ENCODE measurements around the gene BCOR. TPM values are rescaled to one million over a fixed set of nuclear protein-coding genes. Genes with fewer than 3 reads are reported as not detected.

The BCOR gene
- total RNA-seq, 1 experiment from 2014 or later = 21.8 TPM

DNA sequence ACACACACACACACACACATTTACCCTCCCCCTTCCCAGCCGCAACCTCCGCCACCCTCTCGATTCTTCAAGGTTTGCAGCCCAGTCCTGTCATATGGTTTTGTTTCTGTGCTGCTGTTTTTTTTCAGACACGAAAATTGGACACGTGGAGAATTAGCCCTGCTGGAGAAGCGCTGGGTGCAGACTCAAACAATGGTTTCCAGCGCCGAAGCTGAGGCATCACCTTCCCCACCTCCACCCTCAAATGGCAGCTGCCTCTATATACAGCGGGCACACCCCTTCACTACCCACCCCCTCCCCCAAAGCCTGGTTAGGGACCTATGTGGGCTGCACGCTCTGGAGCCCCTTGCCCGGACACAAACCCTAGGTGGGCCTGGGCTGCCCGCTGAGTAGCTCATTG lies 87.9 kb downstream of the BCOR start:
- CTCF ChIA-PET = no interaction called here
- H3K27me3 ChIP-seq (ENCODE audit: low read length) = no peaks in the 10 kb centered on the region

DNA sequence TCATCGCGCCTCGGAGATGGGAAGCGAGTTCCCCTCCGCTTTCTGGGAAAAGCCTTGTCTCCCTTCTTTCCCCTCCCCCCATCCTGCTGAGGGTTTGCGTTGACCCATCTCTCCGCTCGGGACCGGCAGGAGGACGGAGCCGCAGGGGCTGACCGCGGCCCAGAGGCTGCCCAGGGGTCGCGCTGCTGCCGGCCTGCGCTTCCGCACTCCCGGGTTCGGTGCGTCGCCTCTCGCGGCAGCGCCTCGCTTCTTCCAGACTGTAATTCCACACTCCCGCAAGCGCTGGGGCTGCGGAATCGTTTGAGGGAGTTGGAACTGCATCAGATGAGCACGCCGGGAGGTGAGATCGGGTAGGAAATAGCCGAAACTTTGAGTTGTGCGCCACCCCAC lies 88.3 kb downstream of the BCOR start:
- no peak for DNase-seq
- H3K9me2 ChIP-seq (replicated peaks; ENCODE audit: low read length) = no peaks in the 10 kb centered on the region
- H3K4me3 ChIP-seq (ENCODE audit: low read length) = no peak overlapping the region
- ATAC-seq = no peak
- H3K36me3 ChIP-seq (ENCODE audit: low read depth, low read length) = no peaks in the 10 kb centered on the region
- no peak overlapping the region for H3K27ac ChIP-seq (ENCODE audit: low read length)
- BruUV-seq (replicated peaks) = no TSS peak
- peaks cover 24% of the 10 kb centered on the region for H3K4me1 ChIP-seq (ENCODE audit: insufficient read depth, low read length)
- H3K9me3 ChIP-seq (ENCODE audit: low read length) = no peaks in the 10 kb centered on the region
- intact Hi-C loops (cut with micrococcal nuclease) = no loop called here
- ChIA-PET CTCF (no interaction called here), POLR2A (ENCODE audit: unreplicated experiment) (no interaction called here)
- H3K27me3 ChIP-seq (ENCODE audit: low read length) = no peaks in the 10 kb centered on the region
- TF ChIP-seq, protein P1, sequence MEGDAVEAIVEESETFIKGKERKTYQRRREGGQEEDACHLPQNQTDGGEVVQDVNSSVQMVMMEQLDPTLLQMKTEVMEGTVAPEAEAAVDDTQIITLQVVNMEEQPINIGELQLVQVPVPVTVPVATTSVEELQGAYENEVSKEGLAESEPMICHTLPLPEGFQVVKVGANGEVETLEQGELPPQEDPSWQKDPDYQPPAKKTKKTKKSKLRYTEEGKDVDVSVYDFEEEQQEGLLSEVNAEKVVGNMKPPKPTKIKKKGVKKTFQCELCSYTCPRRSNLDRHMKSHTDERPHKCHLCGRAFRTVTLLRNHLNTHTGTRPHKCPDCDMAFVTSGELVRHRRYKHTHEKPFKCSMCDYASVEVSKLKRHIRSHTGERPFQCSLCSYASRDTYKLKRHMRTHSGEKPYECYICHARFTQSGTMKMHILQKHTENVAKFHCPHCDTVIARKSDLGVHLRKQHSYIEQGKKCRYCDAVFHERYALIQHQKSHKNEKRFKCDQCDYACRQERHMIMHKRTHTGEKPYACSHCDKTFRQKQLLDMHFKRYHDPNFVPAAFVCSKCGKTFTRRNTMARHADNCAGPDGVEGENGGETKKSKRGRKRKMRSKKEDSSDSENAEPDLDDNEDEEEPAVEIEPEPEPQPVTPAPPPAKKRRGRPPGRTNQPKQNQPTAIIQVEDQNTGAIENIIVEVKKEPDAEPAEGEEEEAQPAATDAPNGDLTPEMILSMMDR (conservative IDR thresholded peaks at IDR 0.05; ENCODE audit: low read depth, low read length) = no peak
- TF ChIP-seq EZH2 (IDR thresholded peaks at IDR 0.05; ENCODE audit: low read length, unreplicated experiment) (no peak), EZH2phosphoT487 (IDR thresholded peaks at IDR 0.05; ENCODE audit: borderline replicate concordance, low read length) (no peak)
- H2AFZ ChIP-seq (ENCODE audit: low read length) = no peak overlapping the region
- no peaks in the 10 kb centered on the region for H3F3A ChIP-seq (ENCODE audit: low read length, unreplicated experiment)
- no peaks in the 10 kb centered on the region for H3K79me2 ChIP-seq (ENCODE audit: low read length)
- H3K4me2 ChIP-seq (ENCODE audit: low read length) = no peak overlapping the region
- no peaks in the 10 kb centered on the region for H4K20me1 ChIP-seq (ENCODE audit: low read length)
- no peak overlapping the region for H3K9ac ChIP-seq (ENCODE audit: low read length)

More for the DNA sequence above, 87.9 kb downstream of the BCOR start:
- BruUV-seq (replicated peaks) = no TSS peak
- no peaks in the 10 kb centered on the region for H3K79me2 ChIP-seq (ENCODE audit: low read length)
- no peaks in the 10 kb centered on the region for H3K36me3 ChIP-seq (ENCODE audit: low read depth, low read length)
- no peak overlapping the region for H3K27ac ChIP-seq (ENCODE audit: low read length)
- no peaks in the 10 kb centered on the region for H3K9me2 ChIP-seq (replicated peaks; ENCODE audit: low read length)
- ATAC-seq (no peak), DNase-seq (no peak)
- intact Hi-C loops (cut with micrococcal nuclease) = loop anchor here (5.0 to 10.0 kb wide), 2 partner anchors 87 to 195 kb away; partner anchors contain the start of gene BCOR
- H3K4me3 ChIP-seq (ENCODE audit: low read length) = no peak overlapping the region
- no peaks in the 10 kb centered on the region for H4K20me1 ChIP-seq (ENCODE audit: low read length)
- TF ChIP-seq EZH2 (IDR thresholded peaks at IDR 0.05; ENCODE audit: low read length, unreplicated experiment) (no peak), EZH2phosphoT487 (IDR thresholded peaks at IDR 0.05; ENCODE audit: borderline replicate concordance, low read length) (no peak)
- TF ChIP-seq, protein P1 (conservative IDR thresholded peaks at IDR 0.05; ENCODE audit: low read depth, low read length) = no peak
- no peak overlapping the region for H2AFZ ChIP-seq (ENCODE audit: low read length)
- H3F3A ChIP-seq (ENCODE audit: low read length, unreplicated experiment) = no peaks in the 10 kb centered on the region
- H3K4me2 ChIP-seq (ENCODE audit: low read length) = no peak overlapping the region
- H3K9me3 ChIP-seq (ENCODE audit: low read length) = no peaks in the 10 kb centered on the region
- H3K9ac ChIP-seq (ENCODE audit: low read length) = no peak overlapping the region
- POLR2A ChIA-PET (ENCODE audit: unreplicated experiment) = no interaction called here
- peaks cover 24% of the 10 kb centered on the region for H3K4me1 ChIP-seq (ENCODE audit: insufficient read depth, low read length)

DNA sequence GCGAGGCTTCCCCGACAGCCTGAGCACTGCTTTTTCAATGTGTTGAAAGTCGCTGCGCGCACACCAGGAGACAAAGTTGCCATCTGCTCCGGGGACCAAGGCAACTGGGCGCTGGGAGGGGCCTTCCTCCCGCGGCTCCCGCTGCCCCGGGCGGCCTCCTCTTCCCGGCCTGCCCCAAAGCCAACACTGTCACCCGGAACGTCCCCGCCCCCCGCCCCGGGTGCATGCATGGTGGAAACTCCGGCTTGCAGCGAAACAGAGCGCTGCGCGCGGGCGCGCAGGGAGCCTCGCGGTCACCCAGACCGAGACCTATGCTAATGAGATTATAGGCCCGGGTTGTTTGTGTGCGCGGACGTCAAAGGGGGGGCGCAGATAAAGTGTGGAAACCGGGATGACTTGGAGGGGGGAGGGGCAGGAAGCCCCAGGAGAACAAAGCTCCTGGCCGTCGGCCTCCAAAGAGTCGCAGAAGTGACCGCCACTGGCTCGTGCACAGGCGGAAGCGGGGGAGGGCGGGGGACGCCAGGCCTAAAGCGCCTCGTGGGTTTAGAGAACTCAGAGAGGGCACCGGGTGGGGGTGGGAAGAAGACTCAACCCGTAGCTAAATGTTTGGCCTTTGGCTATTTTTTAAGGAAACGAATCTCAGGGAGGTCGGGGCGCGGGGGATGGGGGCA lies 88.8 kb downstream of the BCOR start:
- DNase-seq (no peak), ATAC-seq (no peak)
- H3K4me2 ChIP-seq (ENCODE audit: low read length) = no peak overlapping the region
- H3K4me3 ChIP-seq (ENCODE audit: low read length) = no peak overlapping the region
- no peaks in the 10 kb centered on the region for H3K36me3 ChIP-seq (ENCODE audit: low read depth, low read length)
- no peak overlapping the region for H2AFZ ChIP-seq (ENCODE audit: low read length)
- no TSS peak for BruUV-seq (replicated peaks)
- H3K9me3 ChIP-seq (ENCODE audit: low read length) = no peaks in the 10 kb centered on the region
- intact Hi-C loops (cut with micrococcal nuclease) = no loop called here
- CTCF ChIA-PET = no interaction called here
- H3K4me1 ChIP-seq (ENCODE audit: insufficient read depth, low read length) = peaks cover 24% of the 10 kb centered on the region
- H3K9me2 ChIP-seq (replicated peaks; ENCODE audit: low read length) = no peaks in the 10 kb centered on the region
- no peak overlapping the region for H3K9ac ChIP-seq (ENCODE audit: low read length)
- H3K27me3 ChIP-seq (ENCODE audit: low read length) = no peaks in the 10 kb centered on the region
- POLR2A ChIA-PET (ENCODE audit: unreplicated experiment) = no interaction called here
- no peaks in the 10 kb centered on the region for H3K79me2 ChIP-seq (ENCODE audit: low read length)
- no peak overlapping the region for H3K27ac ChIP-seq (ENCODE audit: low read length)
- TF ChIP-seq, protein P1 (conservative IDR thresholded peaks at IDR 0.05; ENCODE audit: low read depth, low read length) = no peak
- TF ChIP-seq EZH2 (IDR thresholded peaks at IDR 0.05; ENCODE audit: low read length, unreplicated experiment) = no peak
- TF ChIP-seq EZH2phosphoT487 (IDR thresholded peaks at IDR 0.05; ENCODE audit: borderline replicate concordance, low read length) = no peak
- H4K20me1 ChIP-seq (ENCODE audit: low read length) = no peaks in the 10 kb centered on the region
- H3F3A ChIP-seq (ENCODE audit: low read length, unreplicated experiment) = no peaks in the 10 kb centered on the region
